ENCODE results near the gene MVK.

MVK gene

GRCh38 chr12:109591041-109591440 is 17.4 kb downstream of the MVK start:
- in situ Hi-C loops (cut with HindIII; ENCODE audit: low pct_unique_long_range_greater_than_20kb, low sequenced_read_pairs), result no loop called here
- DNase-seq (ENCODE audit: low read depth in 1 of 2, low spot score in 1 of 2), result no peak
- no peak for TF ChIP-seq JUND (IDR thresholded peaks at IDR 0.05; ENCODE audit: low read depth)

DNA sequence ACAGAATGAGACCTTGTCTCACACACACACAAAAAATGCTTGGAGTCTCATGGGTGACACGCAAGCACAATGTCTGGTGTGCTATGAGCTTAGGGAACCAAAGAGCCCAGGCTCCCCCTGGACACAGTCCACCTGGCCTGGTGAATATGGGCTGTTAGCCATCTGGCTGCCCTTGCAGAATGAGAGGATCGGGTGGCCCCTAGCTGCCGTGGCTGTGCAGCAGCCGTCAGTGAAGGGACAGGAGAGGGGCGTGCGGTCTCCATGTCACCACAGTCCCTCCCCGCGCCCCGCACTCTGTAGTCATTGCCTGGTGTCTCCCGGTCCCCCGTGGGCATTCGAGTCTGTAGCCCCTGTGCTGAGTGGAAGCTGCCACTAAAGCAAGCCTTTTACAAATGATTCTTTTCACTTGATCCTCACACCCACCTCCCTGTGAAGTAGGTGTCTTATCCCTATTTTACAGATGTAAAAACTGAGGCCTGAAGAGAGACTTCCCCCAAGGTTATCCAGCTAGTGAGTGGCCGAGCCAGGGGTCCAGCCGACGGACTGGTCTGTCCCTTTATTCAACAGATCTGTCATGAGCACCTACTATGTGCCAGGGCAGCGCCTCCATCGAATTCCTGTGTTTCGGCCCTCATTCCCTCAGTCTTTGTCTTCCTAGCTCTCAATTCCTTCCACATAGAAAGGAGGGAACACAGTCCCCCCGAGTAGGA is 18.8 kb downstream of the MVK start:
- DNase-seq (ENCODE audit: low read depth in 1 of 2, low spot score in 1 of 2), result no peak
- no peak for TF ChIP-seq JUND (IDR thresholded peaks at IDR 0.05; ENCODE audit: low read depth)
- in situ Hi-C loops (cut with HindIII; ENCODE audit: low pct_unique_long_range_greater_than_20kb, low sequenced_read_pairs), result no loop called here

DNA sequence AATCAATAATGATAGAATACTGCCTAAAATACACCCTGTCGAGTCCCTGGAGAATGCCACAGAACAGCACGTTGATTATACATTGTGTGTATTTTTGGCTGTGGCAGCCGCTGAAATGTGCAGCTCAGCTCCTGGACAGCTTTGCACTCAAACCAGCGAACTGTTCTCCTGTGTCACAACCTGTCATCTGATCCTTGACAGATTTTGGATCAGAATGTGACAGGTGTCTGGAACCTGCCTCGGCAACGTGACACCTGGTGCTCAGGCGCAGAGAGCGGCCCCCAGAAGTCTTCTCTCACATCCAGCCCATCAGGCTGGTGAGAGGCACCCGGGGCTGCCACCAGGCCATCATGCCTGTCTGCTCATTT is 19.3 kb downstream of the MVK start:
- no peak for DNase-seq (ENCODE audit: low read depth in 1 of 2, low spot score in 1 of 2)
- no peak for TF ChIP-seq JUND (IDR thresholded peaks at IDR 0.05; ENCODE audit: low read depth)
- in situ Hi-C loops (cut with HindIII; ENCODE audit: low pct_unique_long_range_greater_than_20kb, low sequenced_read_pairs), result no loop called here

- TF ChIP-seq JUND (IDR thresholded peaks at IDR 0.05; ENCODE audit: low read depth), result no peak
- DNase-seq (ENCODE audit: low read depth in 1 of 2, low spot score in 1 of 2), result peak in 1 of 2 experiments; percentile 56
- in situ Hi-C loops (cut with HindIII; ENCODE audit: low pct_unique_long_range_greater_than_20kb, low sequenced_read_pairs), result no loop called here
These were observed 21.1 kb downstream of the MVK start for GRCh38 chr12:109594556-109595317.

GRCh38 chr12:109595321-109595902 is 21.8 kb downstream of the MVK start:
- TF ChIP-seq JUND (IDR thresholded peaks at IDR 0.05; ENCODE audit: low read depth), result no peak
- DNase-seq (ENCODE audit: low read depth in 1 of 2, low spot score in 1 of 2), result no peak
- in situ Hi-C loops (cut with HindIII; ENCODE audit: low pct_unique_long_range_greater_than_20kb, low sequenced_read_pairs), result no loop called here

DNA sequence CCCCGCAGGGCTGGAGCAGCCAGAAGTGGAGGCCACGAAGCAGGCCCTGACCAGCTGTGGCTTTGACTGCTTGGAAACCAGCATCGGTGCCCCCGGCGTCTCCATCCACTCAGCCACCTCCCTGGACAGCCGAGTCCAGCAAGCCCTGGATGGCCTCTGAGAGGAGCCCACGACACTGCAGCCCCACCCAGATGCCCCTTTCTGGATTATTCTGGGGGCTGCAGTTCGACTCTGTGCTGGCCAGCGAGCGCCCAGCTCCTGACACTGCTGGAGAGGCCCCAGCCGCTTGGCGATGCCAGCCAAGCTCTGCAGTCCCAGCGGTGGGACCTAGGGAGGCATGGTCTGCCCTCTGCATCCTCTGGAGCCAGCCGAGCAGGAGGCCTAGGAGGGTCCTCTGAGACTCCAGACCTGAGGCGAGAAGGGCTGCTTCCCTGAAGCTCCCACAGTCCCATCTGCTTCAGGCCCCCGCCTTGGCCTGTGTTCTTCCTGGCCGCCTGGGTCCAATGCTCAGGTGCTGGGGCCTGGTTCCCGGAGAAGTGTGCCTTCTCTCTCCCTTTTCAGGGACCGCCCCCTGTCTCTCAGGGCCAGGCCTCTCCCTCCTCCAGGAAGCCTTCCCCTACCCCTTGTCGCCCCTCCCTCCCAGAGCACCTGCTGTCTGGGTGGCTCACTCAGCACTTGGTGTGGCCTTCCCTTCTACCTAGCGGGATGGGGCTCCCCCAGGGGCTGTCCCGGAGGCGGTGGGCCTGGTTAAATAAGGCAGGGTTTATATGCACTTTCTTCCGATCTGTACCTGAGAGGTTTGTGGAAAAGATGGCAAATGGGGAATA is 23.0 kb downstream of the MVK start:
- no peak for TF ChIP-seq JUND (IDR thresholded peaks at IDR 0.05; ENCODE audit: low read depth)
- no peak for DNase-seq (ENCODE audit: low read depth in 1 of 2, low spot score in 1 of 2)
- in situ Hi-C loops (cut with HindIII; ENCODE audit: low pct_unique_long_range_greater_than_20kb, low sequenced_read_pairs), result no loop called here

GRCh38 chr12:109597414-109597794 is 23.8 kb downstream of the MVK start:
- in situ Hi-C loops (cut with HindIII; ENCODE audit: low pct_unique_long_range_greater_than_20kb, low sequenced_read_pairs), result no loop called here
- no peak for TF ChIP-seq JUND (IDR thresholded peaks at IDR 0.05; ENCODE audit: low read depth)
- DNase-seq (ENCODE audit: low read depth in 1 of 2, low spot score in 1 of 2), result no peak

GRCh38 chr12:109597795-109598427 is 24.3 kb downstream of the MVK start:
- in situ Hi-C loops (cut with HindIII; ENCODE audit: low pct_unique_long_range_greater_than_20kb, low sequenced_read_pairs), result no loop called here
- DNase-seq (ENCODE audit: low read depth in 1 of 2, low spot score in 1 of 2), result peak; percentile 87 to 97
- no peak for TF ChIP-seq JUND (IDR thresholded peaks at IDR 0.05; ENCODE audit: low read depth)

- TF ChIP-seq JUND (IDR thresholded peaks at IDR 0.05; ENCODE audit: low read depth), result no peak
- no peak for DNase-seq (ENCODE audit: low read depth in 1 of 2, low spot score in 1 of 2)
- in situ Hi-C loops (cut with HindIII; ENCODE audit: low pct_unique_long_range_greater_than_20kb, low sequenced_read_pairs), result no loop called here
These were observed 24.8 kb downstream of the MVK start for GRCh38 chr12:109598428-109598854.

DNA sequence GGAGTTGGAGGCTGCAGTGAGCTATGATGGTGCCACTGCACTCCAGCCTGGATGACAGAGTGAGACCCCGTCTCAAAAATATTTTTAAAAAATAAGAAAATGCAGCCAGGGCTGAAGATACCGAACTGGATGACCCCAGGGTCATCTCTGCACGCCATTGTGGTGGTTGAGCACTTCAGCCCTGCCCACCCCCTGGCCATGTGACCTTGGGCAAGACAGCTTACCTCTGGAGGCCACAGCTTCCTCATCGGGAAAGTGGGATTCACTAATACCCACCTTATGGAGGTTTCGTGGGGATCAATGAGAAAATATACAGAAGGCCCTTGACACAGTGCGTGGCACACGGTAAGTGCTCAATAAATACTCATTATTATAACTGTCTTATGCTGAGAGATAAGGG is 25.5 kb downstream of the MVK start:
- DNase-seq (ENCODE audit: low read depth in 1 of 2, low spot score in 1 of 2), result no peak
- TF ChIP-seq JUND (IDR thresholded peaks at IDR 0.05; ENCODE audit: low read depth), result no peak
- in situ Hi-C loops (cut with HindIII; ENCODE audit: low pct_unique_long_range_greater_than_20kb, low sequenced_read_pairs), result no loop called here

GRCh38 chr12:109600481-109600880 is 26.9 kb downstream of the MVK start:
- TF ChIP-seq JUND (IDR thresholded peaks at IDR 0.05; ENCODE audit: low read depth), result no peak
- in situ Hi-C loops (cut with HindIII; ENCODE audit: low pct_unique_long_range_greater_than_20kb, low sequenced_read_pairs), result no loop called here
- DNase-seq (ENCODE audit: low read depth in 1 of 2, low spot score in 1 of 2), result no peak

DNA sequence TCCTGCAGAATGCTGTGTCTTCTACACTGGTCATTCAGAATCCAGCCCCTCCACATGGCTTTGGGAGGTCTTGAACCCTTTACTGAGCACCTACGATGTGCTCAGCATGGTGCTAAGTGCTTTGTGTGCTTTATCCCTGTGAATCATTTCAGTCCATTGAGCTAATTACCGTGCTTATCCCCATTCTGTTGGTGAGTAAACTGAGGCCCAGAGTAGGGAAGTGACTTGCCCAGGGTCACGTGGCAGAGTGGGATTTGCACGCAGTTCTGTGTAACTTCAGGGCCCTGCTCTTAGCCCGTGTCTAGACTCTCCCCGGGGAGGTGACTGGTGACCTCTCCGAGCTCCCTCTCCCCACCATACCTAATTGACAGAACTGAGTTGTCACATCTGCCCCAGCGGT is 27.4 kb downstream of the MVK start:
- no peak for TF ChIP-seq JUND (IDR thresholded peaks at IDR 0.05; ENCODE audit: low read depth)
- in situ Hi-C loops (cut with HindIII; ENCODE audit: low pct_unique_long_range_greater_than_20kb, low sequenced_read_pairs), result no loop called here
- no peak for DNase-seq (ENCODE audit: low read depth in 1 of 2, low spot score in 1 of 2)
